SK-N-SH treated with all-trans-retinoic acid at 6 μM for 48 hours (cell line): Measurements from ENCODE around the gene TMEM178B.
"Not testable (repeated sequence)": the region's sequence is repeated elsewhere in the genome, so short reads cannot be mapped to it uniquely, and the experiment has no call there.

Source experiments
- ARNTL ChIP-seq: fragments of 450-650 bp; formaldehyde crosslinking; IDR thresholded peaks from 2 replicates; pipeline ENCODE4 v1.5.0; 2020; ENCODE audit warnings: low read depth, mild to moderate bottlenecking, moderate library complexity, borderline replicate concordance
- ESRRG ChIP-seq: fragments of 250-450 bp; sonication (Bioruptor Pico); IDR thresholded peaks from 2 replicates; pipeline ENCODE4 v1.6.1; 2021; ENCODE audit warnings: mild to moderate bottlenecking
- GLIS3 ChIP-seq: fragments of 250-450 bp; sonication (Bioruptor Pico); IDR thresholded peaks from 2 replicates; pipeline ENCODE4 v1.5.0; 2020; ENCODE audit warnings: mild to moderate bottlenecking, moderate library complexity
- ISL1 ChIP-seq: fragments of 250-450 bp; sonication (Bioruptor Pico); IDR thresholded peaks from 2 replicates; pipeline ENCODE4 v2.1.2; 2022; ENCODE audit warnings: mild to moderate bottlenecking, moderate library complexity
- OSR1 ChIP-seq: fragments of 250-450 bp; sonication (Bioruptor Pico); IDR thresholded peaks from 2 replicates; pipeline ENCODE4 v1.8.0; 2022; ENCODE audit warnings: moderate library complexity, mild to moderate bottlenecking, inconsistent platforms
- RARB ChIP-seq: fragments of 250-450 bp; sonication (Bioruptor Pico); IDR thresholded peaks from 2 replicates; pipeline ENCODE4 v1.8.0; 2021; ENCODE audit warnings: mild to moderate bottlenecking, moderate library complexity
- ZC3H10 ChIP-seq: fragments of 250-450 bp; sonication (Bioruptor Pico); IDR thresholded peaks from 2 replicates; pipeline ENCODE4 v1.5.1; 2021; ENCODE audit warnings: mild to moderate bottlenecking, moderate library complexity
- ZFP30 ChIP-seq: fragments of 450-650 bp; formaldehyde crosslinking; IDR thresholded peaks from 2 replicates; pipeline ENCODE4 v1.5.0; 2022; ENCODE audit warnings: mild to moderate bottlenecking, moderate library complexity
- ZNF565 ChIP-seq: fragments of 450-650 bp; formaldehyde crosslinking; conservative IDR thresholded peaks from 2 replicates; pipeline ENCODE4 v1.5.0; 2020; ENCODE audit warnings: low read depth, mild to moderate bottlenecking, moderate library complexity
- ZNF70 ChIP-seq: fragments of 450-650 bp; formaldehyde crosslinking; IDR thresholded peaks from 2 replicates; pipeline ENCODE4 v1.5.0; 2020; ENCODE audit warnings: mild to moderate bottlenecking, moderate library complexity
- TF ChIP-seq, protein P1 (sequence below): fragments of 250-450 bp; sonication (Bioruptor Pico); IDR thresholded peaks from 2 replicates; pipeline ENCODE4 v1.8.0; 2020; ENCODE audit warnings: mild to moderate bottlenecking, moderate library complexity, borderline replicate concordance
- TF ChIP-seq, protein P2 (sequence below): fragments of 250-450 bp; sonication (Bioruptor Pico); IDR thresholded peaks from 2 replicates; pipeline ENCODE4 v1.5.0; 2020; ENCODE audit warnings: mild to moderate bottlenecking, moderate library complexity
- TF ChIP-seq, protein P3 (sequence below): fragments of 250-450 bp; sonication (Bioruptor Pico); IDR thresholded peaks from 2 replicates; pipeline ENCODE4 v1.5.1; 2021; ENCODE audit warnings: mild to moderate bottlenecking, moderate library complexity

GRCh38 chr7:141330285-141330684 is 256.4 kb downstream of the TMEM178B start:
- not testable (repeated sequence) for TF ChIP-seq ISL1 (CRISPR knock-in tag); ARNTL; ESRRG (CRISPR knock-in tag); ZFP30 (CRISPR knock-in tag); GLIS3; OSR1 (CRISPR knock-in tag); ZNF70 (CRISPR knock-in tag); RARB (CRISPR knock-in tag); ZNF565 (CRISPR knock-in tag); ZC3H10 (CRISPR knock-in tag)
- TF ChIP-seq, protein P1, sequence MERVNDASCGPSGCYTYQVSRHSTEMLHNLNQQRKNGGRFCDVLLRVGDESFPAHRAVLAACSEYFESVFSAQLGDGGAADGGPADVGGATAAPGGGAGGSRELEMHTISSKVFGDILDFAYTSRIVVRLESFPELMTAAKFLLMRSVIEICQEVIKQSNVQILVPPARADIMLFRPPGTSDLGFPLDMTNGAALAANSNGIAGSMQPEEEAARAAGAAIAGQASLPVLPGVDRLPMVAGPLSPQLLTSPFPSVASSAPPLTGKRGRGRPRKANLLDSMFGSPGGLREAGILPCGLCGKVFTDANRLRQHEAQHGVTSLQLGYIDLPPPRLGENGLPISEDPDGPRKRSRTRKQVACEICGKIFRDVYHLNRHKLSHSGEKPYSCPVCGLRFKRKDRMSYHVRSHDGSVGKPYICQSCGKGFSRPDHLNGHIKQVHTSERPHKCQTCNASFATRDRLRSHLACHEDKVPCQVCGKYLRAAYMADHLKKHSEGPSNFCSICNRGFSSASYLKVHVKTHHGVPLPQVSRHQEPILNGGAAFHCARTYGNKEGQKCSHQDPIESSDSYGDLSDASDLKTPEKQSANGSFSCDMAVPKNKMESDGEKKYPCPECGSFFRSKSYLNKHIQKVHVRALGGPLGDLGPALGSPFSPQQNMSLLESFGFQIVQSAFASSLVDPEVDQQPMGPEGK = not testable (repeated sequence)
- TF ChIP-seq, protein P2, sequence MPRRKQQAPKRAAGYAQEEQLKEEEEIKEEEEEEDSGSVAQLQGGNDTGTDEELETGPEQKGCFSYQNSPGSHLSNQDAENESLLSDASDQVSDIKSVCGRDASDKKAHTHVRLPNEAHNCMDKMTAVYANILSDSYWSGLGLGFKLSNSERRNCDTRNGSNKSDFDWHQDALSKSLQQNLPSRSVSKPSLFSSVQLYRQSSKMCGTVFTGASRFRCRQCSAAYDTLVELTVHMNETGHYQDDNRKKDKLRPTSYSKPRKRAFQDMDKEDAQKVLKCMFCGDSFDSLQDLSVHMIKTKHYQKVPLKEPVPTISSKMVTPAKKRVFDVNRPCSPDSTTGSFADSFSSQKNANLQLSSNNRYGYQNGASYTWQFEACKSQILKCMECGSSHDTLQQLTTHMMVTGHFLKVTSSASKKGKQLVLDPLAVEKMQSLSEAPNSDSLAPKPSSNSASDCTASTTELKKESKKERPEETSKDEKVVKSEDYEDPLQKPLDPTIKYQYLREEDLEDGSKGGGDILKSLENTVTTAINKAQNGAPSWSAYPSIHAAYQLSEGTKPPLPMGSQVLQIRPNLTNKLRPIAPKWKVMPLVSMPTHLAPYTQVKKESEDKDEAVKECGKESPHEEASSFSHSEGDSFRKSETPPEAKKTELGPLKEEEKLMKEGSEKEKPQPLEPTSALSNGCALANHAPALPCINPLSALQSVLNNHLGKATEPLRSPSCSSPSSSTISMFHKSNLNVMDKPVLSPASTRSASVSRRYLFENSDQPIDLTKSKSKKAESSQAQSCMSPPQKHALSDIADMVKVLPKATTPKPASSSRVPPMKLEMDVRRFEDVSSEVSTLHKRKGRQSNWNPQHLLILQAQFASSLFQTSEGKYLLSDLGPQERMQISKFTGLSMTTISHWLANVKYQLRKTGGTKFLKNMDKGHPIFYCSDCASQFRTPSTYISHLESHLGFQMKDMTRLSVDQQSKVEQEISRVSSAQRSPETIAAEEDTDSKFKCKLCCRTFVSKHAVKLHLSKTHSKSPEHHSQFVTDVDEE (CRISPR knock-in tag) = not testable (repeated sequence)
- TF ChIP-seq, protein P3, sequence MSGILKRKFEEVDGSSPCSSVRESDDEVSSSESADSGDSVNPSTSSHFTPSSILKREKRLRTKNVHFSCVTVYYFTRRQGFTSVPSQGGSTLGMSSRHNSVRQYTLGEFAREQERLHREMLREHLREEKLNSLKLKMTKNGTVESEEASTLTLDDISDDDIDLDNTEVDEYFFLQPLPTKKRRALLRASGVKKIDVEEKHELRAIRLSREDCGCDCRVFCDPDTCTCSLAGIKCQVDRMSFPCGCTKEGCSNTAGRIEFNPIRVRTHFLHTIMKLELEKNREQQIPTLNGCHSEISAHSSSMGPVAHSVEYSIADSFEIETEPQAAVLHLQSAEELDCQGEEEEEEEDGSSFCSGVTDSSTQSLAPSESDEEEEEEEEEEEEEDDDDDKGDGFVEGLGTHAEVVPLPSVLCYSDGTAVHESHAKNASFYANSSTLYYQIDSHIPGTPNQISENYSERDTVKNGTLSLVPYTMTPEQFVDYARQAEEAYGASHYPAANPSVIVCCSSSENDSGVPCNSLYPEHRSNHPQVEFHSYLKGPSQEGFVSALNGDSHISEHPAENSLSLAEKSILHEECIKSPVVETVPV (CRISPR knock-in tag) = not testable (repeated sequence)
